NCI-H2171 treated with DMSO at 0.1 percent for 48 hours (cell line): Measurements from ENCODE around the gene FBN1.

ENCODE experiments used
- DNase-seq: peaks from one replicate; lab custom pipeline; 2025; lab: John Stamatoyannopoulos, UW

FBN1 gene

GRCh38 chr15:48514103-48514816, 131.2 kb downstream of the FBN1 start:
- no peak for DNase-seq

- DNase-seq = no peak
These were observed 134.5 kb downstream of the FBN1 start for GRCh38 chr15:48510976-48511375.

DNA sequence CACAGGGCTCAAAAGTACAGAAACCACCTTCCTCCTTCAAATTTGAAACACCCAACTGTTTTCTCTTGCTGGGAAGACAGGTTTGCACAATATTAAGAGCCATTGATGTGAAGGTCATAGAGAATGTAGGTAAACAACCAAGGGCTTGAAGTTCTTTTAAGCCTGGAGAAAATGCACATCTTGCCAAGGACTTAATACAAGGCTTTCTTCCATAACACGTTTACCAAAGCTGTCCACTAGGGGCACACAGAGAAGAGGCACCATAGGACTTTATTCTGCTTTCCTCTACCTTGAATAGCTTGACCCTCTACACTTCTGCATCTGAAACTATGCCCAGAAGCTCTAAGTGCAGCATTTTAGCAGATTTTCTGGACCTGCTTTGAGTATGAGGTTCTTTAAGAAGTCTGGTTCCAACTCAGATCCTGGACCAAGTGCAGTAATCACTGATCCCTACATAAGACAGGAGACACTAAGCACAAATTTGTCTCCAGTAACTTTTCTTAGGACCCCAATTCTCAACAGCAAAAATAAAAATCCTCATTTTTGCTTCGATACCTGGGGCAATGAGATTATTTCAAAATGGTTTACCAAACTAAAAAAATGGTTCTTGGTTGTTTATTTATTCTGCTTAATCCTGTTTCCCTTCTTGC, 138.0 kb downstream of the FBN1 start:
- DNase-seq = peak; percentile 46

- no peak for DNase-seq
These were observed 140.4 kb downstream of the FBN1 start for GRCh38 chr15:48505067-48505466.

GRCh38 chr15:48501208-48501607, 144.3 kb downstream of the FBN1 start:
- DNase-seq = no peak

- no peak for DNase-seq
These were observed 144.9 kb downstream of the FBN1 start for GRCh38 chr15:48500595-48500994.

- DNase-seq = no peak
These were observed 145.5 kb downstream of the FBN1 start for GRCh38 chr15:48499978-48500377.

- DNase-seq = no peak
These were observed 146.7 kb downstream of the FBN1 start for GRCh38 chr15:48498828-48499227.

GRCh38 chr15:48494631-48495030, 150.9 kb downstream of the FBN1 start:
- no peak for DNase-seq

DNA sequence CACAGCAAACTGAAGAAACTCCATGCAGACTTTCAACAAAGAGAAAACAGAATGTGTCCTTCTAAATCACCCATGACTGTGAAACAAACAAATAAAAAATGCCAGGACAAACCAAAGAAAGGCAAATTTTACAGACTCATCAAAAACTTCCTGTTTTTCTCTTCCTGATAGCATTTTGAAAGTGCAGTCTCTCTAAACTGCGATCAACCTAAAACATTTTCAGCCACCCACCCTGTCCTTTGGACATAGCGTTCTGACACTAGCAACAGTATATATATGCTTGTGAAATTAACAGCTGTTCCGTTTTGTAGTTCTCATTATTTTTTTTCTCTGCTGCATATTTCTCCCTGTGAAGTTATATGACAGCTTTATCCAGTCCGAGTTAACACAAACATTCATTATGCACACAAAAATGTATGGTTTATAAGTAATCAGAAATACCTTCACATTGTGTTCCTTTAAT, 151.7 kb downstream of the FBN1 start:
- DNase-seq = no peak

GRCh38 chr15:48493084-48493762, 152.3 kb downstream of the FBN1 start:
- no peak for DNase-seq

DNA sequence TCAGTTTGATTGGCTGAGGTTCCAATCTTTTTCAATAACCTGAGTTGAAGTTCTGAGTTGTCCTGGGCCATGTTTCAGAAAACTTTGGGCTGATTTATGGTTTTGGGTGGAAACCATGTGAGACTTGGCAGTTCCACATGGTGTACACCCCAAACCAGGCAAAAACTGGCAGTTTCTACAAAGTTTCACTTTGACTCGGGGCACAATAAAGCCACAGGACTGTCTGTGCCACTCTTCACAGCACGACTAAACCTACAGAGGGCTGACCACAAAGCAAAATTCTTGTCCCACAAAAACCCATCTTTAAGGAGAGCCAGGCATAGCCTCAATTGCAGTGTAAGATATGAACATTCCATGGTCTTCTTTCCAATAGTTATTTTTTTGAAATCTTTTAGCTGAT, 159.3 kb downstream of the FBN1 start:
- no peak for DNase-seq

- peak; percentile 20 for DNase-seq
These were observed 163.7 kb downstream of the FBN1 start for GRCh38 chr15:48481802-48482201.

DNA sequence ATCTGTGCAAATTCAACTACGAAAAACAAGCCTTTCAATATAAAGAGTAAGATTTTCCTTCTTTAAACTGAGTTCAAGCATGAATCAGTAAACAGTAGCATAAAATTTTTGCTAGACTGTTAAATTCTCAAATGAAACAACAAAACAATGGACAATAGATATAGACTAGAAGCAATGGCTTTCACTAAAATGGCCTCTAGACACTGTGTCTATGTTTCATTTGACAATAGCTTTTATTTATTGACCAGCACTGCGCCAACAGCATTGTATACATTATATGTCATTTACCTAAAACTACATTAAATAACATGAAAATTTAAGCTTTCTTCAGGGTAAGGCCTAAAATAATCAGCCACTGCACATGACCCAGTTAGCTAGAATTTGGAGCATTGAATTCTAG, 165.8 kb downstream of the FBN1 start:
- no peak for DNase-seq

- no peak for DNase-seq
These were observed 166.9 kb downstream of the FBN1 start for GRCh38 chr15:48478581-48478980.

DNA sequence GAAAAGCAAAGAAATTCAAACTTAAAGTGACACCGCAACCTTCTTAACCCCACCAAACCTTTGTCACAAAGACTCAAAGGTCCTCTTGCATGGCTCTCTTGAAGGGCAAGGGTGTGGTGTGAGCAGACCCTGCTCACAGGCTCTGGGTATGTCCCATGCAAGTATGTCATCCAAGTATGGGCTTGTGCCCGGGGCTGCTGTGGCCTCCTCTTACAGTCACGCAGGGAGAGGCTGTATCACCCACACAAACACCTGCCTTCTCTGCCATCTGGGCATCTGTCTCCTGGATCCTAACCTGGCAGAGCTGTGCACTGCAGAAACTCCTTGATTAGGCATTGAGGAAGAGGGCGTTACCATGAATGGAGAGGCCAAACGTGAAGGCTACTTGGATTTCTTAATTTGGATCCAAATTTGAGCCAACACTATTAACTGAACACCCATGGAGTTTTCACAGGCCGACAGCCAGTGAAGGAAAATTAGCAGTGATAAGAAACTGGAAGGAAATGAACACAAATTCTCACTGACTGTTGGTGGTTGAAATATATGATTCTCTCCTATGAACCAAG, 167.6 kb downstream of the FBN1 start:
- peak; percentile 54 for DNase-seq

DNA sequence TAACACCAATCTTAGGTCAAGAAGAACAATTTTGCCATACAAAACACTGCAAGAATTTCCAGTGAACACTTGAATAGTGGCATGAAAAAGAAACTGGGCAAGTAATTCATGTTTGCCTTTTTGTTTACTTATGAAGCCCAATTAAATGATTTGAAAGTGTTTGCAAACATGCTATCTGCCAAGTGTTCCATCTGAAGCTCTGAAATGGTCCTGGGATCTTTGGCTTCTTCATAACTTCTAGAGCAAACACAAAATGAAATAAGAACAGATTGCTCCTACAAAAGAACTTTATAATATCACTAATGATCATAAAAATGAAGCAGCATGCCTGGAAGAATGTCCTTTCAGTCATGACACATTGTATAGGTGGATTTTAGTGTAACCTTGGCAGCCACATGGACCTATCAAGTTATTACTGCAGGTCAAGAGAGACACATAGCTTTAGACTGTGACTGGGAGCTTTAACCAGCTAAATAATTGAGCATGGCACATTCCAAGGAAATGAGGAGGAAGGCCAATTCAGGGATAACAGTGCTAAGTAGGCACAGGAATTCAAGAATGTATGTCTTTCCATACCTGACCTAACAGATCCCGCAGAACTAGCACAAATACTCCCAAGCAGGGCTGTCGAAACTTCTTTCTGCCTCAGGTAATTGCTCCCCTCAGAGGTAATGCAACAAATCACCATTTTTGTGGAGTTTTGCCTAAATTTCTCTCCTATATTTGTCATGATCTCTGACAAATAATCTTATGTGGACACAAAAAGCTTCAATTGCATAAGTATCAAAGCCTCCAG, 169.7 kb downstream of the FBN1 start:
- DNase-seq = no peak

DNA sequence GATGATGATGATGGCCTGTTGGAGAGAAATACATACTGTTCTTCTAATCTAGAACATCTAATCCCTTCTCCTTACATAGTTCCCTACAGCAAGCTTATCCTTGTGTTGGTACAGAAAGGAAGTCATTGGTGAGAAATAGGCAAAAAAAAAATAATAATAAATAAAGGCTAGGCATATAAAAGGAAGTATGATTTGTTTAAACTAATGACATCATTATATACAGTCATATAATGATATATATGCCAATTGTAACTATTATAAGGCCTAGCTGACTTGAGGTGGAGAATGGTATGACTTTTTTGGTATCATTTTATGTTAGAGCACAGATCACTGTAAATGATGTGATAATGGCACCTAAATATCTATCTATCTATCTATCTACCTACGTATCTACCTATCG, 171.8 kb downstream of the FBN1 start:
- DNase-seq = no peak

DNA sequence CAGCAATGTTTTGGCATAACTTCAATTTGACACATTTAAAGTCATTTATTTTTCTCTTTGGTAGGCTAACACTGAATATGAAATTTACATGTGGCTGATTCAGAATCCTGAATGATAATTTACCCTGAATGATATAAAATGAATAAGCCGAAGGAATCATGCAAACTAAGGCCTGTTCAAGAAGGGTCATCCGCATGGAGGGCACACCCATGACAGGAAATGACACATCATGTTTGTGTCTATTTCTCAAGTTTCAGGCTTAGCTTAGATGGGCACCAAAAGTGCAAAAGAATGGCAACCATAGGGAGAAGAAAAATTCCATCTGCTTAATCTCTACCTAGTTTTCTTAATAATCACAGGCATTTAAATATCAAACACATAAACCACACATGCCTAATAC, 172.8 kb downstream of the FBN1 start:
- no peak for DNase-seq

GRCh38 chr15:48471073-48471472, 174.4 kb downstream of the FBN1 start:
- no peak for DNase-seq

DNA sequence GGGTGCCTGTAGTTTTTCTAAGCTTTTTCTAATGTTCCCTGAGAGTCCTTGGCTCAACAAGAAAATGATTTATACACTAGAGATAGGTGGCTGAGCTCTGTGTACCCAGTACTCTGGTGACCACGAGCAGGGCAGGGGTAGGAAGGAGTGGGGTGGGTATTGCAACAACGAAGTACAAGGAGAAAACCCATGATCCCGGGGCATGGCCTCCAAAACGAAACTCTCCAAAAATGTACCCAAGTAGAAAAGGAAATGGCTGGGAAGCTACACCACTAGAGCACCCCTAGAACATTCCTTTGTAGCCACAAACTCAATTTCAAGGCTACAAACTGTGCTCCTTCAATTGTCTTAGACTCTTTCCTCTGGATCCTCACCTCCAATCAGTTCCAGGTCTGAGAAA, 175.4 kb downstream of the FBN1 start:
- no peak for DNase-seq

- DNase-seq = no peak
These were observed 175.8 kb downstream of the FBN1 start for GRCh38 chr15:48469681-48470080.
